HepG2 (cell line): ENCODE data around the gene NDRG3. TPM values are rescaled to one million over a fixed set of nuclear protein-coding genes. Genes with fewer than 3 reads are reported as not detected.

Source experiments
- CBX2 ChIP-seq, 2 experiments: fragments of 200-600 bp in 1 of 2; sonication (generic); formaldehyde crosslinking in 1 of 2; IDR thresholded peaks; 2 replicates each; pipeline versions ENCODE4 v1.7.0 to v1.8.1; 2018 to 2022; ENCODE audit warnings: low read depth in 2 of 2, low read length in 1 of 2, mild to moderate bottlenecking in 1 of 2, missing genetic modification reagents in 1 of 2
- HMG20B ChIP-seq: conservative IDR thresholded peaks from 2 replicates; pipeline ENCODE4 v1.6.1; 2016; ENCODE audit warnings: missing genetic modification reagents, missing compliant biosample characterization
- HNRNPH1 ChIP-seq: fragments of 200-400 bp; formaldehyde crosslinking; optimal IDR thresholded peaks from 2 replicates; pipeline ENCODE3; 2017; ENCODE audit warnings: mild to moderate bottlenecking, low read depth, low read length
- KMT2B ChIP-seq: IDR thresholded peaks from 2 replicates; pipeline ENCODE4 v1.6.1; 2016; ENCODE audit warnings: missing genetic modification reagents, missing compliant biosample characterization
- POLR2G ChIP-seq: fragments of 200-400 bp; formaldehyde crosslinking; IDR thresholded peaks from 2 replicates; pipeline ENCODE4 v1.6.1; 2018; ENCODE audit warnings: mild to moderate bottlenecking, low read depth, low read length, moderate library complexity
- RORA ChIP-seq: sonication (generic); formaldehyde crosslinking; IDR thresholded peaks from 2 replicates; pipeline ENCODE4 v1.5.0; 2020; ENCODE audit warnings: mild to moderate bottlenecking, missing genetic modification reagents, moderate library complexity
- SALL1 ChIP-seq: sonication (generic); formaldehyde crosslinking; IDR thresholded peaks from 2 replicates; pipeline ENCODE4 v1.8.0; 2022; ENCODE audit warnings: mild to moderate bottlenecking, missing genetic modification reagents
- SPEN ChIP-seq: sonication (generic); formaldehyde crosslinking; IDR thresholded peaks from 2 replicates; pipeline ENCODE4 v1.5.1; 2020; ENCODE audit warnings: low read depth, mild to moderate bottlenecking, missing genetic modification reagents
- TBX3 ChIP-seq: fragments of 450-650 bp; IDR thresholded peaks from 2 replicates; pipeline ENCODE4 v1.6.1; 2017; ENCODE audit warnings: antibody characterized with exemption, mild to moderate bottlenecking, inconsistent platforms, borderline replicate concordance
- TMF1 ChIP-seq: sonication (generic); formaldehyde crosslinking; IDR thresholded peaks from 2 replicates; pipeline ENCODE4 v1.8.1; 2022; ENCODE audit warnings: low read depth, missing genetic modification reagents
- ZNF10 ChIP-seq: sonication (generic); formaldehyde crosslinking; IDR thresholded peaks from 2 replicates; pipeline ENCODE4 v1.4.0; 2020; ENCODE audit warnings: mild to moderate bottlenecking, low read depth, missing genetic modification reagents, borderline replicate concordance
- ZNF326 ChIP-seq: sonication (generic); formaldehyde crosslinking; IDR thresholded peaks from 2 replicates; pipeline ENCODE4 v1.4.0; 2020; ENCODE audit warnings: missing genetic modification reagents, borderline replicate concordance
- ZNF614 ChIP-seq: IDR thresholded peaks from 2 replicates; pipeline ENCODE4 v1.6.1; 2018; ENCODE audit warnings: missing biosample characterization, missing genetic modification reagents, inconsistent platforms, borderline replicate concordance
- ZNF652 ChIP-seq: IDR thresholded peaks from 2 replicates; pipeline ENCODE4 v1.6.1; 2016; ENCODE audit warnings: low read depth, borderline replicate concordance
- ZNF746 ChIP-seq: sonication (generic); formaldehyde crosslinking; IDR thresholded peaks from 2 replicates; pipeline ENCODE4 v1.8.0; 2022; ENCODE audit warnings: mild to moderate bottlenecking, missing genetic modification reagents
- ZNF75D ChIP-seq: sonication (generic); formaldehyde crosslinking; IDR thresholded peaks from 2 replicates; pipeline ENCODE4 v1.8.1; 2023; ENCODE audit warnings: missing genetic modification reagents, mild to moderate bottlenecking, borderline replicate concordance
- ZNF790 ChIP-seq: sonication (generic); formaldehyde crosslinking; IDR thresholded peaks from 2 replicates; pipeline ENCODE4 v1.8.0; 2022; ENCODE audit warnings: missing genetic modification reagents, mild to moderate bottlenecking, borderline replicate concordance
- ZNF816 ChIP-seq: sonication (generic); formaldehyde crosslinking; IDR thresholded peaks from 2 replicates; pipeline ENCODE4 v1.8.0; 2022; ENCODE audit warnings: missing genetic modification reagents, mild to moderate bottlenecking, borderline replicate concordance
- polyA plus RNA-seq, 8 experiments: library from polyadenylated mRNA; depleted of rRNA in 3 of 8; stranded (reverse) in 7 of 8; unstranded in 1 of 8; fragments of >200 nt; fragmentation: Illumina TruSeq in 4 of 8; extraction: Trizol in 4 of 8; gene quantifications; 2 replicates each; pipeline versions ENCODE4 v1.2.1 to v1.2.3, GENCODE V29; 2011 to 2016; ENCODE audit warnings: low read depth in 4 of 8, missing spikeins in 1 of 8, mixed read lengths in 1 of 8; ENCODE audit not compliant: insufficient read depth in 1 of 8
- total RNA-seq, 5 experiments: library from RNA; depleted of rRNA; stranded (reverse); fragments of >200 nt; fragmentation: Illumina TruSeq; extraction: Trizol; gene quantifications; 2 replicates each; pipeline ENCODE4 v1.2.3, GENCODE V29; 2016; ENCODE audit warnings: low read depth in 1 of 5
- TF ChIP-seq, protein P1 (sequence below): sonication (generic); formaldehyde crosslinking; conservative IDR thresholded peaks from 2 replicates; pipeline ENCODE4 v1.8.0; 2022; ENCODE audit warnings: mild to moderate bottlenecking, moderate library complexity, missing genetic modification reagents
- TF ChIP-seq, protein P2 (sequence below): sonication (generic); formaldehyde crosslinking; IDR thresholded peaks from 2 replicates; pipeline ENCODE4 v1.9.0; 2022; ENCODE audit warnings: missing genetic modification reagents, mild to moderate bottlenecking, borderline replicate concordance
- TF ChIP-seq, protein P3 (sequence below): IDR thresholded peaks from 2 replicates; pipeline ENCODE4 v1.6.1; 2018; ENCODE audit warnings: missing genetic modification reagents, mild to moderate bottlenecking, missing compliant biosample characterization
- TF ChIP-seq, protein P4 (sequence below): sonication (generic); formaldehyde crosslinking; IDR thresholded peaks from 2 replicates; pipeline ENCODE4 v1.5.1; 2020; ENCODE audit warnings: missing genetic modification reagents, mild to moderate bottlenecking, borderline replicate concordance

The NDRG3 gene
- total and polyA plus RNA-seq, 2 of the 13 experiments (the other 11 are each of a cell fraction or from before 2014, with no cell fraction given), result 36.0 to 40.5 TPM

DNA sequence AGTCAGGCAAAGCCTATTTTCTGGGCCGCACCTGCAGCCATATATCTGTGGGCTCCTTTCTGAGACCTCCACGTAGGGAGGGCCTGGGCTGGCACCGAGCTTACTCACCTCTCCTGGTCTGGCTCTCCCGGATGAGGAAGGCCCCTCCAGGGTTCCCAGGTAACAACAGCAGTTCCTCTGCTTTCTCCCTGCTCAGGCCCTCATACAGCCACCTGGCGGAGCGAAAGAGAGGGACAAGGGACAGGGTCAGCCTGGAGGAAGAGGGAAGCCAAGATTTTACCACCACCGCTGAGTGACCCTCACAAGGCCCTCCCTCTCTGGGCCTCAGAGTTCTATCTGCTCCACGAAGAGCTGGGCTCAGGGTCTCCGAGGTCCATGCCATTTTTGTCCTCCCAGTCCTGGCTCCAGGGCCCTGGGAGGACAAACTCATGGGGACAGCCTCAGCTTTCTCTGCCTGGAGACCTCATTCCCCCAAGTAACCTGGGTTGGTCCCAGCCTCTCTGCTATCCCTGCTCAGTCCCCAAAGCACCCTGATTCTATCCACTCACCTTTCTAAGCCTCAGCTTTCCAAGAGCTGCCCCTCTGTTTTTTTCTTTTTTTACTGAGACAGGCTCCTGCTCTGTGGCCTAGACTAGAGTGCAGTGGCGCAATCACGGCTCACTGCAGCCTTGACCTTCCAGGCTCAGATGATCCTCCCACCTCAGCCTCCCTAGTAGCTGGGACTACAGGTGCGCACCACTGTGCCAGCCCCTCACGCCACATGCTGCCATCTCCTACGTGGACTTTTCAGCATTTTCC, 113.2 kb downstream of the NDRG3 start (continued):
- TF ChIP-seq, protein P1, sequence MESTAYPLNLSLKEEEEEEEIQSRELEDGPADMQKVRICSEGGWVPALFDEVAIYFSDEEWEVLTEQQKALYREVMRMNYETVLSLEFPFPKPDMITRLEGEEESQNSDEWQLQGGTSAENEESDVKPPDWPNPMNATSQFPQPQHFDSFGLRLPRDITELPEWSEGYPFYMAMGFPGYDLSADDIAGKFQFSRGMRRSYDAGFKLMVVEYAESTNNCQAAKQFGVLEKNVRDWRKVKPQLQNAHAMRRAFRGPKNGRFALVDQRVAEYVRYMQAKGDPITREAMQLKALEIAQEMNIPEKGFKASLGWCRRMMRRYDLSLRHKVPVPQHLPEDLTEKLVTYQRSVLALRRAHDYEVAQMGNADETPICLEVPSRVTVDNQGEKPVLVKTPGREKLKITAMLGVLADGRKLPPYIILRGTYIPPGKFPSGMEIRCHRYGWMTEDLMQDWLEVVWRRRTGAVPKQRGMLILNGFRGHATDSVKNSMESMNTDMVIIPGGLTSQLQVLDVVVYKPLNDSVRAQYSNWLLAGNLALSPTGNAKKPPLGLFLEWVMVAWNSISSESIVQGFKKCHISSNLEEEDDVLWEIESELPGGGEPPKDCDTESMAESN (CRISPR knock-in tag), result peak; percentile 63; the same call in 1 of the 2 replicates
- TF ChIP-seq HNRNPH1 (no peak), TMF1 (CRISPR knock-in tag) (no peak), ZNF816 (CRISPR knock-in tag) (no peak), TBX3 (no peak), ZNF652 (CRISPR knock-in tag) (no peak), CBX2 (IDR thresholded peaks at IDR 0.05; ENCODE audit: low read depth, low read length) (no peak), CBX2 (CRISPR knock-in tag; IDR thresholded peaks at IDR 0.05; ENCODE audit: low read depth) (no peak), POLR2G (no peak), SPEN (CRISPR knock-in tag) (no peak; the same call in 1 of the 2 replicates), HMG20B (CRISPR knock-in tag) (peak; percentile 63; the same call in 1 of the 2 replicates), ZNF10 (CRISPR knock-in tag) (no peak), ZNF614 (CRISPR knock-in tag) (no peak; the same call in none of the 2 replicates), ZNF326 (no peak), RORA (CRISPR knock-in tag) (no peak), ZNF746 (no peak; the same call in 1 of the 2 replicates), KMT2B (CRISPR knock-in tag) (no peak; the same call in 1 of the 2 replicates), ZNF75D (CRISPR knock-in tag) (no peak), SALL1 (peak; percentile 59), ZNF790 (CRISPR knock-in tag) (no peak)
- TF ChIP-seq, protein P2, sequence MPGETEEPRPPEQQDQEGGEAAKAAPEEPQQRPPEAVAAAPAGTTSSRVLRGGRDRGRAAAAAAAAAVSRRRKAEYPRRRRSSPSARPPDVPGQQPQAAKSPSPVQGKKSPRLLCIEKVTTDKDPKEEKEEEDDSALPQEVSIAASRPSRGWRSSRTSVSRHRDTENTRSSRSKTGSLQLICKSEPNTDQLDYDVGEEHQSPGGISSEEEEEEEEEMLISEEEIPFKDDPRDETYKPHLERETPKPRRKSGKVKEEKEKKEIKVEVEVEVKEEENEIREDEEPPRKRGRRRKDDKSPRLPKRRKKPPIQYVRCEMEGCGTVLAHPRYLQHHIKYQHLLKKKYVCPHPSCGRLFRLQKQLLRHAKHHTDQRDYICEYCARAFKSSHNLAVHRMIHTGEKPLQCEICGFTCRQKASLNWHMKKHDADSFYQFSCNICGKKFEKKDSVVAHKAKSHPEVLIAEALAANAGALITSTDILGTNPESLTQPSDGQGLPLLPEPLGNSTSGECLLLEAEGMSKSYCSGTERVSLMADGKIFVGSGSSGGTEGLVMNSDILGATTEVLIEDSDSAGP (CRISPR knock-in tag), result peak; percentile 86
- TF ChIP-seq, protein P3, sequence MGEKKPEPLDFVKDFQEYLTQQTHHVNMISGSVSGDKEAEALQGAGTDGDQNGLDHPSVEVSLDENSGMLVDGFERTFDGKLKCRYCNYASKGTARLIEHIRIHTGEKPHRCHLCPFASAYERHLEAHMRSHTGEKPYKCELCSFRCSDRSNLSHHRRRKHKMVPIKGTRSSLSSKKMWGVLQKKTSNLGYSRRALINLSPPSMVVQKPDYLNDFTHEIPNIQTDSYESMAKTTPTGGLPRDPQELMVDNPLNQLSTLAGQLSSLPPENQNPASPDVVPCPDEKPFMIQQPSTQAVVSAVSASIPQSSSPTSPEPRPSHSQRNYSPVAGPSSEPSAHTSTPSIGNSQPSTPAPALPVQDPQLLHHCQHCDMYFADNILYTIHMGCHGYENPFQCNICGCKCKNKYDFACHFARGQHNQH (CRISPR knock-in tag), result no peak; the same call in 1 of the 2 replicates
- TF ChIP-seq, protein P4, sequence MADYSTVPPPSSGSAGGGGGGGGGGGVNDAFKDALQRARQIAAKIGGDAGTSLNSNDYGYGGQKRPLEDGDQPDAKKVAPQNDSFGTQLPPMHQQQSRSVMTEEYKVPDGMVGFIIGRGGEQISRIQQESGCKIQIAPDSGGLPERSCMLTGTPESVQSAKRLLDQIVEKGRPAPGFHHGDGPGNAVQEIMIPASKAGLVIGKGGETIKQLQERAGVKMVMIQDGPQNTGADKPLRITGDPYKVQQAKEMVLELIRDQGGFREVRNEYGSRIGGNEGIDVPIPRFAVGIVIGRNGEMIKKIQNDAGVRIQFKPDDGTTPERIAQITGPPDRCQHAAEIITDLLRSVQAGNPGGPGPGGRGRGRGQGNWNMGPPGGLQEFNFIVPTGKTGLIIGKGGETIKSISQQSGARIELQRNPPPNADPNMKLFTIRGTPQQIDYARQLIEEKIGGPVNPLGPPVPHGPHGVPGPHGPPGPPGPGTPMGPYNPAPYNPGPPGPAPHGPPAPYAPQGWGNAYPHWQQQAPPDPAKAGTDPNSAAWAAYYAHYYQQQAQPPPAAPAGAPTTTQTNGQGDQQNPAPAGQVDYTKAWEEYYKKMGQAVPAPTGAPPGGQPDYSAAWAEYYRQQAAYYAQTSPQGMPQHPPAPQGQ (CRISPR knock-in tag), result no peak
